NCI-H345 (cell line): ENCODE measurements around the gene STK39.
"Not testable (repeated sequence)": the region's sequence is repeated elsewhere in the genome, so short reads cannot be mapped to it uniquely, and the experiment has no call there.

Source experiments
- DNase-seq: peaks from one replicate; lab custom pipeline; 2025; lab: John Stamatoyannopoulos, UW

STK39 gene

DNA sequence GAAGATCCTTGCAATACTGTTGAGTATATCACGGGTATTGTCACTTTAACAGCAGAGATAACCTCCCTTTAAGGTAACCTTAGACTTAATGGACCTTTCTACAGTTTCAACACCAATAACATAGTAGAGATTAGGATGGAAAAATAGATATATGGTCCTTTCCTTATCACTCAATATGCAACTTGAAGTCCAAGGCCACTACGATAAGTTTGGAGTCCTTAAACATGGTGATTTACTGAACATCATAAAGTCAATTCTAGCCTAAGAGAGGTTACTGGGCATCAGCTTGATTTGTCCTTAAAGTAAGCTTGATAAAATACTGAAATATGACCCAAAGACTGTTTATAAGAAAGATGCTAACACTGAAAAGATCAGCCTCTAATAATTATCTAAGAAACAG lies 203.2 kb downstream of the STK39 start:
- DNase-seq = no peak

- DNase-seq = not testable (repeated sequence)
Measured at GRCh38 chr2:168042127-168042824, 205.1 kb downstream of the STK39 start.

DNA sequence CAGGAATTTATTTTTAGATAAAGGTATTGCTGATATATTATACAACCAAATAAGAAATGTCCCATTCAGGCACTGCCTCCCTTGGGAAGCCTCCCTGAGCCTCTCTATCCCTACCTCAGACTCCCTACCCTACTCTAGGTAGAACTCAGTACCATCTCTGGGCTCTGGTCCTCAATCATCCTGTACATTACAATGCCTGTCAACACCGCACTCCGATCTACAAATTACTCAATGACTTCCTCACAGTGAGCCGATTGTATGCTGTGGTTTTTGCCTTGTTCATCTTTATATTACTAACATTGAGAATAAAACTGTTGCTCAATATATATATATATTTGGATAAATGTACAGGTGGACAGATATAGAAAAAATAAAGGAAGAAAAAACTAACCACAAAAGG lies 207.5 kb downstream of the STK39 start:
- no peak for DNase-seq

- no peak for DNase-seq
Measured at GRCh38 chr2:168037778-168038177, 209.6 kb downstream of the STK39 start.

- no peak for DNase-seq
Measured at GRCh38 chr2:168035458-168035857, 211.9 kb downstream of the STK39 start.

- peak; percentile 37 for DNase-seq
Measured at GRCh38 chr2:168034616-168035015, 212.8 kb downstream of the STK39 start.

- DNase-seq = peak; percentile 31
Measured at GRCh38 chr2:168033966-168034365, 213.4 kb downstream of the STK39 start.

DNA sequence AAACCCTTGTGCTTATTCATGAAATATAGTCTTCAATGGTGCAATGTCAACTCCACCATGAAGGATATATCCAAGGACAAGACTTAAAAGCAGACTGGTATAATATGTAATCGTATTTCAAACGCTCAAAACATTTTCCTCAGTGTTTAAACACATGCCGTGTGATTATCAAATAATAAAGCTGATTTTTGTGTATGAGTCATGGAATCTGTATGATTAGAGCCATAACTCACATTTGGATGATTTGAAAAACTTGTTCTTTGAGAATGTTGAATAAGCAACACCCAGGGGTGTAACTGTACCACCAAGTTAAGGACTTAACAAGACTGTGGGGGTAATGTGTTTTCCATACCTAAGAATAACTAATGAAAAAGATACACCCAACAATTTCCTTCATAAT lies 215.3 kb downstream of the STK39 start:
- DNase-seq = no peak

GRCh38 chr2:168030862-168031624 lies 216.4 kb downstream of the STK39 start:
- DNase-seq = no peak

DNA sequence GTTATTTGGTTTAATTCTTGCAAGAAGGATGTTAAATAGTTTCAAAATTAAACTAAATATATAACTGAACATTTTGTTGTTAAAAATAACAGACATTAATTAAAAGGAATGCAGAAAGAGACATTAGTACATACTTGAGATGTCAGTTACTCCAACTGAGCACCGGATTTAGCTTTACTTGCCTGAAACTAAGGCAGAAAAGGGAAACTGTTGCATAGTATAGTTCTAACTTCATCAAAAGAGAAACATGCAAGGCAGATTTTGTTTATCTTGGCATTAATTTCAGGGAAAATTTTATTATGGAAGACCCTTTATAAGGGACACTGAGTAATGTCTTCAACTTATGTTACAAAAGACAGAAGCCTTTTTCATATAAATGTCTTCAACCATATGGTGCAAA lies 218.3 kb downstream of the STK39 start:
- no peak for DNase-seq

- no peak for DNase-seq
Measured at GRCh38 chr2:168028362-168028761, 219.0 kb downstream of the STK39 start.

DNA sequence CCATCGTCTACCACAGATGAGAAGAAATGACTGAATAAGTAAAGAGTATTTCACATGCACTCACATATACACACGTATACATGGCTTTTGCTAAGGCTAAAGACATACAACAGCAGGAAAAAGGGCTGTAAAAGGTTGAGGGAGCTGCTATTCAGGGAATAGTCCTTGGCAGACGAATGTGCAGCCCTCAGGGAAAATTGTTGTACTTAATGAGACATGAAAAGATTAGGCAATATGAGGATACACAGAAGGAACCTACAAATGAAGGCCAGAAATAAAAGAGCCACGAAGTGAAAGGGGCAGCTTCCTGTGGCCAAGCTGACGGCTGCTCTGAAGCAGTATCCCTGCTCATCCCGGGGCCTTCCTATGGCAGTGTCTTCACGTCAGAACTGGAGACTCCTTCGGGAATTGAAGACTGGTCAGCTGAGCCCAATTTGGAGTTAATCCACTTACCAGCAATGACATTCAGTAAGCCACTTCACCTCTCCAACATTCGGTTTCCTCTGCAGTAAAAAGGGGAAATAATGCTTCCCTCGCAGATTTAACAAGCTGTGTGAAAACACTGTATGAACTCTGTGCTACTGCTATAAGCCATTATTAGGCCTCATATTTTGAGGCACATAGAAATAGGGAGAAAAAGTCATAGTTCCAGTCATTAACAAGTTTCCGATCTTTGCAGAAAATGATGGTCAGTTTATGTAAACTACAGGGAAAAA lies 221.8 kb downstream of the STK39 start:
- DNase-seq = no peak

DNA sequence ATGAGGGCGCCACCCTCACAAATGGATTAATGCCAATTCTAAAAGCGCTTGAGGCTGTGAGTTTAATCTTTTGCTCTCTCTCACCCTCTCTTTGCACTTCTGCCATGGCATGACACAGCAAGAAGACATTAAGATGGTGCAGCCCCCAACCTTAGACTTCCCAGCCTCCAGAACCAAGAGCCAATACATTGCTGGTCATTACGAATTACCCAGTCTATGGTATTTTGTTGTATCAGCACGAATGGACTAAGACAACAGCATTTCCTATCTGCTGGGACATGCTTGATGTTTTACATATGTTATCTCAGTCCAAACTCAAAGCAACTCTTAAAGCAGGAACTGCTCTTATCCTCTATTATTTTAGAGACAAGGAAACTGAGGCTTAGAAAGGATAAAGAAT lies 222.9 kb downstream of the STK39 start:
- DNase-seq = no peak

DNA sequence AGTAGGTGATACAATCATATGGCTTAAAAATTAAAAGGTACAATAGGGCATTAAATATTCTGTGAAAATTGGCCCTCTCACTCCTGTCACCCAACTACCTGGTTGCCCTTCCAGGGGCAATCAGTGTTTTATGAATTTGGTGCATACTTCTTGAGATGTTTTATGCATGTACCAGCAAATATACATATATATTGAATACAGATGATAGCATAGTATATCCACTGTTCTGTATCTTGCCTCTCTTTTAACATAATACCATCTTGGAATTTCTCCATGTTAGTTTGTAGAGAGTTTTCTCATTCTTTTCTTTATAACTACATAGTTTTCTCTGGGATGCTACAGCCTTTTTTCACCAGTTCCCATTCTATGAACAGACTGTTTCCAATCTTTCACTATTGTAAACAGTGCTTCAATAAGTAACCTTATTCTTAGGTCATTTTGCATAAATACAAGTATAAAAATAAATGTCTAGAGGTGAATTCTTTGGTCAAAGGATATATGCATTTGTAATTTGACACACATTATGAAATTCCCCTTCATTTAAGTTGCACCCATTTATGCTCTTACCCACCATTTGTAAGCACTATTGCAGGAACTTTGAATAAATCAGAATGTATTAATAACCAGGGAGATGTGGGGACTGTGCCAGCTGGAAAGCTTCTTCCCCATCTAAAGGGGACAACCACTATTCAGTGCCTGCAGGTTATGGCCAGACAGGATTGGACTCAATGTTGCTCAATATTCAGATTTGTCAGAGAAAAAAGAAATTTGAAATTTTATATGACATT lies 225.4 kb downstream of the STK39 start:
- DNase-seq = no peak

GRCh38 chr2:168015274-168015953 lies 232.0 kb downstream of the STK39 start:
- DNase-seq = no peak

GRCh38 chr2:168009900-168010299 lies 237.5 kb downstream of the STK39 start:
- DNase-seq = peak; percentile 14

DNA sequence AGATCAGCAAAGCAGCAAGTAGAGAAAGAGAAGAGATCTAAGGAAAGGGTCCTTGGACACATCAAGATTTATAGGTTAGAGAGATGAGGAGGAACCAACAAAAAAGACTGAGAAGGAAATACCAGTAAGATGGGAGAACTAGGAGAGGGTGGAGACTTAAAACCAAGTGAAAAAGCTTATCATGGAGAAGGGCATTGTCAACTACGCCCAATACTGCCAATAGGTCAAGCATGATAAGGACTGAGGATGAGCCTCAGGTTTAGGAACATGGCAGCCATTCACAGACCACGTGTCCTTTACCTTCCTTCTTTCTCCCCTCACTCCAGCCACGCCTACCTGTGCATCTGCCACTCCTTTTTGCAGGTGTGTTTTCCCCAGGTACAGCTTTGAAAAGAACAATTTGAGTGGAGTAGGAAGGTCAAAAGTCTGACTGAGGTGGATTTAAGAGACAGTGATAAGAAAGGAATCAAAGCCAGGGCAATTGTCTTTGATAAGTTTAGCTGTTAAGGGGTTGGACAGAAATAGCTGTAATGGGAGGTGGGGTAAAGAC lies 238.7 kb downstream of the STK39 start:
- DNase-seq = no peak

- DNase-seq = no peak
Measured at GRCh38 chr2:168006498-168006897, 240.9 kb downstream of the STK39 start.

DNA sequence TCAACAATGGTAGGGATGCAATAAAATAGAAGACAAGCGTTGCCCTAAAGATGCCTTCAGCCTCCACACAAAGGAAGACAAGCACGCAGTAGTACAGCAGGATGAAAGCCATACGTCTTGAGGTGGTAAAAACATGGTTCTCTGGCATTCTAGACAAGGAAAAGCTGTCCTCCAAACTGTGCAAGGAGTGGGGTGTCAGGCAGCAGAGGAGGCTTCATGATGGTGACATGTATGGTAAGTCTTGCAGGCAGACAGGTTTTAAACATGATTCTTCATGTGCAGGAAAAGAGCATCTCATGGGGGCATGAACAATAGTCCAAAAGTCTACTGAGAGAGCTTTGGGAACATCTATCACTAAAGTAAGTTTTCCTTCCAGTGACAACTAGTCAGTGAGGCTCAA lies 241.8 kb downstream of the STK39 start:
- no peak for DNase-seq

DNA sequence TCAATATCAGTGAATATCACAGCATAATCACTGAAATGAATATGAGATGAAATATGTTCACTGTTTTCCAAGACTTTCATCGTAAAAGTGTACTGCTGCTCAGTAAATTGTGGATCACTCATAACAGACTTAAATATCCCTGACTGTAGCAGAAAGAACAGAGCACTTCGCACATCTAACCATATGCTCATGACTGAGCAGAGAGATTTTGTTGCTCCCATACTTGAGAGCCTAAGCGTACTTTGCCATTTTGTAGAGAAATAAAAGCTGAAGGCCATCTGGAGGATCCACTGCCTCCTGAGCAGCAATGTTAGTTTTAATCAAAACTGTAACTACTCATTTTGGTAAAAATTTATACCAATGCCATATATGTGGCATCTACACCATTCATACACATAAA lies 243.5 kb downstream of the STK39 start:
- DNase-seq = no peak

- DNase-seq = no peak
Measured at GRCh38 chr2:168002021-168002553, 245.3 kb downstream of the STK39 start.
